SK-N-SH treated with all-trans-retinoic acid at 6 μM for 48 hours (cell line): ENCODE measurements around the gene RUFY4.

Source experiments
- CSRNP3 ChIP-seq: fragments of 250-450 bp; sonication (Bioruptor Pico); IDR thresholded peaks from 2 replicates; pipeline ENCODE4 v1.5.1; 2021; ENCODE audit warnings: mild to moderate bottlenecking, moderate library complexity
- ISL1 ChIP-seq: fragments of 250-450 bp; sonication (Bioruptor Pico); IDR thresholded peaks from 2 replicates; pipeline ENCODE4 v2.1.2; 2022; ENCODE audit warnings: mild to moderate bottlenecking, moderate library complexity
- OSR1 ChIP-seq: fragments of 250-450 bp; sonication (Bioruptor Pico); IDR thresholded peaks from 2 replicates; pipeline ENCODE4 v1.8.0; 2022; ENCODE audit warnings: moderate library complexity, mild to moderate bottlenecking, inconsistent platforms
- RARB ChIP-seq: fragments of 250-450 bp; sonication (Bioruptor Pico); IDR thresholded peaks from 2 replicates; pipeline ENCODE4 v1.8.0; 2021; ENCODE audit warnings: mild to moderate bottlenecking, moderate library complexity
- ZFP30 ChIP-seq: fragments of 450-650 bp; formaldehyde crosslinking; IDR thresholded peaks from 2 replicates; pipeline ENCODE4 v1.5.0; 2022; ENCODE audit warnings: mild to moderate bottlenecking, moderate library complexity
- ZNF8 ChIP-seq: fragments of 450-650 bp; formaldehyde crosslinking; IDR thresholded peaks from 2 replicates; pipeline ENCODE4 v1.5.0; 2020; ENCODE audit warnings: mild to moderate bottlenecking, moderate library complexity
- TF ChIP-seq, protein P1 (sequence below): fragments of 250-450 bp; sonication (Bioruptor Pico); IDR thresholded peaks from 2 replicates; pipeline ENCODE4 v1.8.0; 2020; ENCODE audit warnings: mild to moderate bottlenecking, moderate library complexity, borderline replicate concordance

DNA sequence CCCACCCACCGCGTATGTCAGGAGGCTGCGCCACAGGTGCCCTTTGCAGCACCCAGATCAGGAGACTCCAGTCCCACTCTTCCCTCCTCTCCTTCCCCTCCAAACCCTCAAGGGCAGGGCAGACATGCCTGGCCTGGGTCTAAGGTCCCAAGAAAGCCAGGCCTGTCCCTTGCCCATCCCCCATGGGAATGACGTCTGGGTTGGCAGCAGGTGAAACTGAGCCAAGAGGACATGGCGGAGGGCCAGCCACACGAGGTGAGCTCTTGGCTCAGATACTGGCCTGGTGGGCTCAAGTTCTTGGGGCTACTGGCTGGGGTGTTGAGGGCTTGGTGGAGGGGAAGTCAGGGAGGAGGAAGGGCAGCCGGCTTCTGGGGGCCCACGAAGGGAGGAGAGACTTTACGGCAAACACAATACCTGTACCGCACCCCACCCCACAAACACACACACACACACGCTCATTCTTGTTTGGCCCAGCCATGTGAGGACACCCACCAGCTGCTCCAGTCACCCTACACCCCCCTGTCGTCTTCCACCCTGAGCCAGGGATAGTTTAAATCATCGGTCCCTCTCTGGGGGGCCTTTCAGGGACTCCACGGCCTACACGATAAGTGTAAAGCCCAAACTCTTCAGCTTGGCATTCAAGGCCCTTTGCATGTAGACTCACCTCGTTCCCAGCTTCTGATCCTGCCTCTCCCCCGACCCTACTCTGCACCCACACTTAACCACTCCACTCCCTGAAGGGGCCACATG is 42.2 kb upstream of the RUFY4 start:
- TF ChIP-seq ISL1 (CRISPR knock-in tag) (no peak), RARB (CRISPR knock-in tag) (no peak), ZFP30 (CRISPR knock-in tag) (no peak), ZNF8 (CRISPR knock-in tag) (no peak), OSR1 (no peak), CSRNP3 (no peak)
- TF ChIP-seq, protein P1, sequence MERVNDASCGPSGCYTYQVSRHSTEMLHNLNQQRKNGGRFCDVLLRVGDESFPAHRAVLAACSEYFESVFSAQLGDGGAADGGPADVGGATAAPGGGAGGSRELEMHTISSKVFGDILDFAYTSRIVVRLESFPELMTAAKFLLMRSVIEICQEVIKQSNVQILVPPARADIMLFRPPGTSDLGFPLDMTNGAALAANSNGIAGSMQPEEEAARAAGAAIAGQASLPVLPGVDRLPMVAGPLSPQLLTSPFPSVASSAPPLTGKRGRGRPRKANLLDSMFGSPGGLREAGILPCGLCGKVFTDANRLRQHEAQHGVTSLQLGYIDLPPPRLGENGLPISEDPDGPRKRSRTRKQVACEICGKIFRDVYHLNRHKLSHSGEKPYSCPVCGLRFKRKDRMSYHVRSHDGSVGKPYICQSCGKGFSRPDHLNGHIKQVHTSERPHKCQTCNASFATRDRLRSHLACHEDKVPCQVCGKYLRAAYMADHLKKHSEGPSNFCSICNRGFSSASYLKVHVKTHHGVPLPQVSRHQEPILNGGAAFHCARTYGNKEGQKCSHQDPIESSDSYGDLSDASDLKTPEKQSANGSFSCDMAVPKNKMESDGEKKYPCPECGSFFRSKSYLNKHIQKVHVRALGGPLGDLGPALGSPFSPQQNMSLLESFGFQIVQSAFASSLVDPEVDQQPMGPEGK (CRISPR knock-in tag) = no peak
